Peyer's patch (tissue), 4 donors: ENCODE results near the gene FUT3.

Experiments used
- CTCF ChIP-seq, 6 experiments: fragments of 450-650 bp in 4 of 6; fragments of 200-600 bp in 2 of 6; sonication (generic) in 1 of 6; IDR thresholded peaks; one replicate each; pipeline ENCODE4 v1.5.1; 2017 to 2019; ENCODE audit warnings: antibody characterized with exemption in 6 of 6, mild to moderate bottlenecking in 3 of 6, moderate library complexity in 1 of 6
- POLR2A ChIP-seq, 2 donors: fragments of 450-650 bp; IDR thresholded peaks; one replicate each; pipeline ENCODE4 v1.5.1; 2017; ENCODE audit warnings: antibody characterized with exemption in 2 of 2, mild to moderate bottlenecking in 2 of 2, moderate library complexity in 2 of 2

DNA sequence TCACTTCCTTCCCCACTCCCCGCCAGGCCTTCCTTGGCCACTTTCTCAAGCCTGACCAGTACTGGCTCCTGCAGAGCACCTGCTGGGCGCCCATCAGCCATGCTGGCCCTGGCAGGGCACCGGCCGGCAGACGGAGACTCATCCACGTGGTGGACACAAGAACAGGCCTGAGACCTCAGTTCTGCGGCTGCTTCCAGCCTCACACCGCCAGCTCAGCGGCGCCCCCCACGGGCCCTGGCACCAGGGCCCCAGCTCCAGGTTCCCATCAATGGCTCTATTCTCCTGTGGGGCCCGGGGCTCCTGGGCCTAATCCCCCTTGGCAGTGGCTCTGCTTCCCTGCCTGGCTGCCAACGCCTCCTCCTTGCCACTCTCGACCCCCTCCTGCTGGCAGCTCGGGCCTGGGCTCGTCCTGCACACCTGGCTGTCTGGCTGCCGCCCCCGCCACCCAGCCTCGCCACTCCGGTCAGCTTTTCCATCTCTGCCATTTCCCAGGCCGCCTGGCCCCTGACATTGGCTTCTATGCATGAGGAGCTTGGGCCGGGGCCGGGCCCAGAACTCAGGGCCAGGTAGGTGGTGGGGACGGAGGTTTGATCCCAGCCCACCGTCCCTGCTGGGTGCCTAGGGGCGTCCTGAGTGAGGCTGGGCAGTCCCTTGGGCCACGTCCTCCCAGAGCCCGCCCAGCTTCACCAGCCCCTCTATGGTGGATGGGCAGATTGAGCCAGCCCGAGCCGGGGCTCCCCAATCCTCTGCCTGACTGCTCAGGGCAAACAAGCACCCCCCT is 46.1 kb upstream of the FUT3 start:
- TF ChIP-seq POLR2A (IDR thresholded peaks at IDR 0.05) (no peak), CTCF (IDR thresholded peaks at IDR 0.05) (no peak)
